GM12878 (cell line): ENCODE data around the gene MBD5. TPM values are rescaled to one million over a fixed set of nuclear protein-coding genes. Genes with fewer than 3 reads are reported as not detected.

ENCODE experiments used
- ATAC-seq: fragments of 200-7000 bp; cut with Tn5 transposase; 3 replicates; pipeline ENCODE4 v1.9.1; 2020; ENCODE audit warnings: mild to moderate bottlenecking, moderate library complexity
- BruUV-seq: library from RNA; stranded (reverse); fragments of 400-500 nt; replicated peaks from 2 replicates; lab custom pipeline; 2021; lab: Mats Ljungman, UMichigan
- CTCF ChIA-PET: fragments of 300-600 bp; sonication (Branson Sonifier 250); formaldehyde crosslinking; extraction: SDS; loops from one replicate; lab custom pipeline; 2021; ENCODE audit warnings: inconsistent platforms; lab: Yijun Ruan, JAX
- POLR2A ChIA-PET: fragments of 350-600 bp; formaldehyde crosslinking; extraction: SDS; loops from one replicate; lab custom pipeline; 2021; ENCODE audit warnings: inconsistent platforms; lab: Charles Lee
- RAD21 ChIA-PET: fragments of 300-600 bp; sonication (Branson Sonifier 250); formaldehyde crosslinking; loops from one replicate; lab custom pipeline; 2023; ENCODE audit warnings: antibody characterized with exemption; ENCODE audit not compliant: unreplicated experiment; lab: Charles Lee
- SMC1A ChIA-PET: fragments of 300-600 bp; sonication (Branson Sonifier 250); formaldehyde crosslinking; loops from one replicate; lab custom pipeline; 2023; ENCODE audit not compliant: unreplicated experiment, uncharacterized antibody; lab: Charles Lee
- DNase-seq: peaks from one replicate; pipeline ENCODE4 v3.0.0-alpha.2; 2011; ENCODE audit warnings: low read depth, low spot score
- FAIRE-seq: peaks from 3 replicates; lab custom pipeline; 2011; peaks lifted over from hg19 to GRCh38; lab: Jason Lieb, UNC
- H2AFZ ChIP-seq: 2 replicates; pipeline ENCODE4 v1.6.0; 2011; ENCODE audit warnings: low read depth, low read length, control low read depth; ENCODE audit not compliant: control insufficient read depth
- H3K27ac ChIP-seq: 2 replicates; pipeline ENCODE4 v1.5.1; 2011; ENCODE audit warnings: control low read depth; ENCODE audit not compliant: control insufficient read depth, insufficient read depth
- H3K27me3 ChIP-seq, 2 experiments: replicated peaks in 1 of 2; 2 replicates each; pipeline versions ENCODE4 v1.6.0 to v1.6.1; 2011; ENCODE audit warnings: low read length in 1 of 2; ENCODE audit not compliant: control insufficient read depth in 2 of 2, insufficient read depth in 2 of 2
- H3K36me3 ChIP-seq, 2 experiments: 2 replicates each; pipeline ENCODE4 v1.5.1; 2011; ENCODE audit warnings: low read length in 1 of 2; ENCODE audit not compliant: control insufficient read depth in 2 of 2, insufficient read depth in 2 of 2
- H3K4me1 ChIP-seq: 2 replicates; pipeline ENCODE4 v1.6.1; 2011; ENCODE audit warnings: mild to moderate bottlenecking, low read length, moderate library complexity, mixed read lengths; ENCODE audit not compliant: control insufficient read depth, insufficient read depth
- H3K4me2 ChIP-seq: 2 replicates; pipeline ENCODE4 v1.6.0; 2011; ENCODE audit warnings: control low read depth; ENCODE audit not compliant: control insufficient read depth, insufficient read depth
- H3K4me3 ChIP-seq: fragments of 200-600 bp; sonication (generic); 2 replicates; pipeline ENCODE4 v1.5.1; 2016
- H3K79me2 ChIP-seq: 2 replicates; pipeline ENCODE4 v1.6.0; 2011; ENCODE audit warnings: low read length; ENCODE audit not compliant: control insufficient read depth, insufficient read depth
- H3K9ac ChIP-seq: 2 replicates; pipeline ENCODE4 v1.8.0; 2011; ENCODE audit warnings: low read length, control low read depth, mixed read lengths; ENCODE audit not compliant: control insufficient read depth, insufficient read depth
- H3K9me3 ChIP-seq: replicated peaks from 3 replicates; pipeline ENCODE4 v1.5.1; 2011; ENCODE audit warnings: mild to moderate bottlenecking, low read length; ENCODE audit not compliant: control insufficient read depth, insufficient read depth
- H4K20me1 ChIP-seq: 2 replicates; pipeline ENCODE4 v1.6.0; 2011; ENCODE audit not compliant: control insufficient read depth, insufficient read depth
- BCL3 ChIP-seq: IDR thresholded peaks from 2 replicates; pipeline ENCODE4 v1.6.1; 2011; ENCODE audit warnings: borderline replicate concordance, low read depth, mild to moderate bottlenecking, moderate library complexity, low read length; ENCODE audit not compliant: insufficient read depth, poor library complexity, severe bottlenecking
- EED ChIP-seq: sonication (generic); IDR thresholded peaks from 2 replicates; pipeline ENCODE4 v1.6.1; 2016; ENCODE audit warnings: antibody characterized with exemption, low read depth
- ELK1 ChIP-seq: IDR thresholded peaks from 2 replicates; pipeline ENCODE4 v1.6.1; 2012; ENCODE audit warnings: low read depth, low read length, improper control_type of control experiment
- IRF3 ChIP-seq: fragments of 450-650 bp; IDR thresholded peaks from 2 replicates; pipeline ENCODE4 v1.6.1; 2014; ENCODE audit warnings: mild to moderate bottlenecking
- LARP7 ChIP-seq: fragments of 450-650 bp; IDR thresholded peaks from 2 replicates; pipeline ENCODE4 v1.6.1; 2017; ENCODE audit warnings: mild to moderate bottlenecking
- MTA2 ChIP-seq: fragments of 450-650 bp; IDR thresholded peaks from 2 replicates; pipeline ENCODE4 v1.6.1; 2016; ENCODE audit warnings: low read depth, mild to moderate bottlenecking, moderate library complexity
- PAX5 ChIP-seq: IDR thresholded peaks from 2 replicates; pipeline ENCODE4 v1.6.1; 2011; ENCODE audit warnings: low read depth, low read length, borderline replicate concordance
- POLR2AphosphoS2 ChIP-seq: IDR thresholded peaks from 2 replicates; pipeline ENCODE4 v1.6.1; 2011; ENCODE audit warnings: low read depth, mild to moderate bottlenecking, low read length, improper control_type of control experiment, moderate library complexity
- SIX5 ChIP-seq: IDR thresholded peaks from 2 replicates; pipeline ENCODE4 v1.6.1; 2011; ENCODE audit warnings: mild to moderate bottlenecking, low read depth, low read length, moderate library complexity; ENCODE audit not compliant: severe bottlenecking
- SKIL ChIP-seq: fragments of 450-650 bp; IDR thresholded peaks from 2 replicates; pipeline ENCODE4 v1.6.1; 2017; ENCODE audit warnings: mild to moderate bottlenecking, low read depth, inconsistent platforms; ENCODE audit not compliant: poor library complexity, severe bottlenecking
- STAT3 ChIP-seq: IDR thresholded peaks from 2 replicates; pipeline ENCODE4 v1.6.1; 2011; ENCODE audit warnings: low read depth, low read length, improper control_type of control experiment
- WGBS: methylation state at CpG from one replicate; pipeline ENCODE4 v1.1.6; 2016; ENCODE audit warnings: low lambda C conversion rate; ENCODE audit not compliant: insufficient replicate concordance, insufficient coverage; ENCODE audit errors: missing lambda C conversion rate; 5-methylcytosine and 5-hydroxymethylcytosine counted together
- in situ Hi-C: fragments of 300-500 bp; cut with MboI; formaldehyde crosslinking; loops from 9 replicates; pipeline ENCODE4 v1.14.3; 2018; ENCODE audit warnings: mixed read lengths
- intact Hi-C: fragments of 100-400 bp; cut with micrococcal nuclease; formaldehyde crosslinking; loops from one replicate; pipeline ENCODE4 v1.14.2; 2022; ENCODE audit not compliant: unreplicated experiment
- polyA plus RNA-seq, 11 experiments: library from polyadenylated mRNA; depleted of rRNA in 4 of 11; unstranded in 6 of 11; stranded (reverse) in 5 of 11; fragments of >200 nt; fragmentation: Nextera tagmentation in 4 of 11; fragmentation: Illumina TruSeq in 1 of 11; extraction: Ambion mirVana in 4 of 11; extraction: Trizol in 1 of 11; gene quantifications; 1 replicate in 1 of 11; 2 replicates in 10 of 11; pipeline versions ENCODE4 v1.2.1 to v1.2.3, GENCODE V29; 2011 to 2016; ENCODE audit warnings: inconsistent platforms in 2 of 11, missing spikeins in 2 of 11, low read depth in 1 of 11
- total RNA-seq, 4 experiments: library from RNA; depleted of rRNA in 3 of 4; stranded (reverse); fragments of >200 nt in 3 of 4; fragmentation: Illumina TruSeq in 1 of 4; extraction: Trizol in 1 of 4; gene quantifications; 2 replicates each; pipeline versions ENCODE4 v1.2.1 to v1.2.3, GENCODE V29; 2013 to 2021

The MBD5 gene
- total and polyA plus RNA-seq, 10 of the 15 experiments (the other 5 are each of a cell fraction or from before 2014, with no cell fraction given) = 7.4 to 58.0 (median 21.2) TPM

- TF ChIP-seq IRF3 = no peak
- TF ChIP-seq, all 136 proteins: peak for 0
Measured at GRCh38 chr2:148447877-148448276, 427.0 kb downstream of the MBD5 start (continued).

GRCh38 chr2:148450531-148450930 lies 429.6 kb downstream of the MBD5 start:
- SMC1A ChIA-PET = interaction anchor here (0.9 to 2.1 kb wide), 7 partner anchors 10 to 428 kb away, joined by 3 to 7 read pairs (median 4); no protein-coding TSS in a partner anchor
- Histone ChIP-seq H3K4me2 (no peak overlapping the region), H3K9me3 (no peaks in the 10 kb centered on the region), H3K27ac (no peak overlapping the region), H3K27me3 (no peaks in the 10 kb centered on the region), H4K20me1 (no peaks in the 10 kb centered on the region), H3K4me1 (no peaks in the 10 kb centered on the region), H3K36me3 (no peaks in the 10 kb centered on the region), H3K4me3 (no peak overlapping the region), H3K79me2 (no peaks in the 10 kb centered on the region), H3K9ac (no peak overlapping the region), H2AFZ (no peak overlapping the region)
- BruUV-seq = no TSS peak
- intact Hi-C loops = no loop called here
- RAD21 ChIA-PET = interaction anchor here (1.5 kb wide), 2 partner anchors 59 to 460 kb away, joined by 3 to 6 read pairs; no protein-coding TSS in a partner anchor
- POLR2A ChIA-PET = no interaction called here
- TF ChIP-seq LARP7 (no peak), ELK1 (no peak), SKIL (no peak), POLR2AphosphoS2 (no peak), BCL3 (no peak), STAT3 (no peak), SIX5 (no peak), PAX5 (no peak), EED (no peak), MTA2 (no peak)
- in situ Hi-C loops = no loop called here
- FAIRE-seq = no peak
- CTCF ChIA-PET = interaction anchor here (1.0 to 2.1 kb wide), 5 partner anchors 9 to 218 kb away, joined by 3 to 8 read pairs (median 5); no protein-coding TSS in a partner anchor
- no peak for ATAC-seq
- 82% methylated on average over 3 of the region's 3 CpGs for WGBS
- DNase-seq = no peak
